Activated naive CD4-positive, alpha-beta T cell treated with anti-CD3 and anti-CD28 coated beads, Interleukin-2, amount 10 ng/mL, durations not matched to agents 7 days and 5 days (primary cell): ENCODE results near the gene PIK3CB.
"Not testable (repeated sequence)": the region's sequence is repeated elsewhere in the genome, so short reads cannot be mapped to it uniquely, and the experiment has no call there.

Source experiments
- CTCF ChIA-PET: fragments of 350-600 bp; sonication (Branson Sonifier 250); formaldehyde crosslinking; loops from one replicate; lab custom pipeline; 2021; ENCODE audit warnings: antibody characterized with exemption; lab: Charles Lee
- DNase-seq: peaks from one replicate; pipeline ENCODE4 v3.0.0-alpha.2; 2020
- H3K27ac Mint-ChIP-seq: one replicate; pipeline ENCODE4 v1.8.0; 2021; ENCODE audit warnings: mild to moderate bottlenecking, moderate library complexity, mixed read lengths
- H3K27me3 Mint-ChIP-seq: one replicate; pipeline ENCODE4 v1.8.0; 2021; ENCODE audit warnings: mild to moderate bottlenecking, mixed read lengths
- H3K36me3 Mint-ChIP-seq: one replicate; pipeline ENCODE4 v1.8.0; 2021; ENCODE audit warnings: mixed read lengths
- H3K4me1 Mint-ChIP-seq: one replicate; pipeline ENCODE4 v1.8.0; 2021; ENCODE audit warnings: mixed read lengths
- H3K4me3 Mint-ChIP-seq: one replicate; pipeline ENCODE4 v1.8.0; 2021; ENCODE audit warnings: mild to moderate bottlenecking, moderate library complexity, mixed read lengths
- H3K9me3 Mint-ChIP-seq: one replicate; pipeline ENCODE4 v1.8.0; 2021; ENCODE audit warnings: mixed read lengths

The PIK3CB gene

GRCh38 chr3:138686771-138687221, 147.9 kb downstream of the PIK3CB start:
- no peak overlapping the region for H3K27ac Mint-ChIP-seq

GRCh38 chr3:138684396-138684795, 150.3 kb downstream of the PIK3CB start:
- CTCF ChIA-PET, result no interaction called here
- Mint-ChIP-seq H3K27me3 (no peaks in the 10 kb centered on the region), H3K36me3 (no peaks in the 10 kb centered on the region), H3K4me1 (peaks cover 6% of the 10 kb centered on the region), H3K4me3 (no peak overlapping the region), H3K9me3 (no peaks in the 10 kb centered on the region), H3K27ac (no peak overlapping the region)
- DNase-seq, result no peak

More at GRCh38 chr3:138686771-138687221, 147.9 kb downstream of the PIK3CB start:
- peaks cover 6% of the 10 kb centered on the region for H3K4me1 Mint-ChIP-seq
- no peaks in the 10 kb centered on the region for H3K9me3 Mint-ChIP-seq
- no peaks in the 10 kb centered on the region for H3K36me3 Mint-ChIP-seq
- DNase-seq, result no peak
- no peaks in the 10 kb centered on the region for H3K27me3 Mint-ChIP-seq
- no peak overlapping the region for H3K4me3 Mint-ChIP-seq
- CTCF ChIA-PET, result interaction anchor here (1.4 to 4.2 kb wide), 3 partner anchors 229 to 237 kb away, joined by 3 to 45 read pairs (median 17); no protein-coding TSS in a partner anchor

DNA sequence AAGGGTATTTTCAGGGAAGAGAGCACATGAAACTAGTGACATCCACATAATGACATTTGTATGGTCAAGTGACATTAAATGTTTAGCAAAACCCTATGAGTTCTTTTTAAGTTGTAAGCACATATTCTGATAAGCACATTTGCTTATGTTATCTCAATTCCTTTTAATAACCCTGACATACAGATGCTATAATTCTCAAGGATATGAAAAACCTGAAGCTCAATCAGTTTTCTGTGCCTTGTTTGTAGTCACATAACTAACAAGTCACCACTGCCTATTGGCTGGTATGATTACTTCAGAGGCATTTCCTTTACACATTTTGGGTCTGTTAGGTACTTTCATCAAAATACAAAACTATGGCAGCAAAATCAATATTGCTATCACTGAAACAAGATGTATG, 152.1 kb downstream of the PIK3CB start:
- Mint-ChIP-seq H3K4me3 (no peak overlapping the region), H3K27me3 (no peaks in the 10 kb centered on the region), H3K27ac (no peak overlapping the region), H3K36me3 (no peaks in the 10 kb centered on the region), H3K9me3 (no peaks in the 10 kb centered on the region), H3K4me1 (peaks cover 6% of the 10 kb centered on the region)
- CTCF ChIA-PET, result interaction anchor here (0.7 to 1.1 kb wide), 2 partner anchors 233 to 240 kb away, joined by 3 to 7 read pairs; no protein-coding TSS in a partner anchor
- no peak for DNase-seq

GRCh38 chr3:138681463-138682220, 153.1 kb downstream of the PIK3CB start:
- no peak overlapping the region for H3K27ac Mint-ChIP-seq
- DNase-seq, result no peak
- H3K27me3 Mint-ChIP-seq, result no peaks in the 10 kb centered on the region
- H3K4me3 Mint-ChIP-seq, result no peak overlapping the region
- CTCF ChIA-PET, result no interaction called here
- peaks cover 1% of the 10 kb centered on the region for H3K4me1 Mint-ChIP-seq
- peaks cover 1% of the 10 kb centered on the region for H3K9me3 Mint-ChIP-seq
- peaks cover 2% of the 10 kb centered on the region for H3K36me3 Mint-ChIP-seq

DNA sequence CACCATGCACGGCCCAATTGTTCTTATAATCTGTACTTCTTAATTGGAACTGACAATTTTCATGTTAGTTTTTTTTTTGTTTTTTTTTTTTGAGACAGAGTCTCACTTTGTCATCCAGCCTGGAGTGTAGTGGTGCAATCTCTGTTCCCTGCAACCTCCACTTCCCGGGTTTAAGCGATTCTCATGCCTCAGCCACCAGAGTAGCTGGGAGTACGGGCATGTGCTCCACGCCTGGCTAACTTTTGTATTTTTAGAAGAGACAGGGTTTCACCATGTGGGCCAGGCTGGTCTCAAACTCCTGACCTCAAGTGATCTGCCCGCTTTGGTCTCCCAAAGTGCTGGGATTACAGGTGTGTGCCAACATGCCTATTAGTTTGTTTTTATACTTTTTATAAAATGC, 153.8 kb downstream of the PIK3CB start:
- H3K4me1 Mint-ChIP-seq, H3K9me3 Mint-ChIP-seq, H3K27ac Mint-ChIP-seq, CTCF ChIA-PET, H3K36me3 Mint-ChIP-seq, H3K27me3 Mint-ChIP-seq, H3K4me3 Mint-ChIP-seq, DNase-seq: not testable (repeated sequence)

GRCh38 chr3:138678874-138679392, 155.8 kb downstream of the PIK3CB start:
- Mint-ChIP-seq H3K36me3 (peaks cover 20% of the 10 kb centered on the region), H3K4me3 (no peak overlapping the region), H3K27me3 (no peaks in the 10 kb centered on the region), H3K4me1 (no peaks in the 10 kb centered on the region), H3K27ac (no peak overlapping the region), H3K9me3 (peaks cover 14% of the 10 kb centered on the region)
- no peak for DNase-seq
- CTCF ChIA-PET, result interaction anchor here (0.7 to 2.2 kb wide), 2 partner anchors 70 to 245 kb away, joined by 3 to 7 read pairs; partner anchors contain the start of gene FAIM

- no peak overlapping the region for H3K27ac Mint-ChIP-seq
- no peak overlapping the region for H3K4me3 Mint-ChIP-seq
- H3K36me3 Mint-ChIP-seq, result peaks cover 27% of the 10 kb centered on the region
- H3K4me1 Mint-ChIP-seq, result no peaks in the 10 kb centered on the region
- H3K27me3 Mint-ChIP-seq, result no peaks in the 10 kb centered on the region
- peaks cover 14% of the 10 kb centered on the region for H3K9me3 Mint-ChIP-seq
- no peak for DNase-seq
- CTCF ChIA-PET, result interaction anchor here (2.2 kb wide), 1 partner anchor 245 kb away, joined by 7 read pairs; no protein-coding TSS in a partner anchor
These were observed 156.6 kb downstream of the PIK3CB start for GRCh38 chr3:138678086-138678485.

GRCh38 chr3:138675393-138675792, 159.3 kb downstream of the PIK3CB start:
- Mint-ChIP-seq H3K4me1 (no peaks in the 10 kb centered on the region), H3K27me3 (no peaks in the 10 kb centered on the region), H3K27ac (no peak overlapping the region), H3K9me3 (peaks cover 14% of the 10 kb centered on the region), H3K4me3 (no peak overlapping the region), H3K36me3 (peaks cover 31% of the 10 kb centered on the region)
- no peak for DNase-seq
- CTCF ChIA-PET, result no interaction called here

GRCh38 chr3:138673641-138674530, 160.8 kb downstream of the PIK3CB start:
- no peaks in the 10 kb centered on the region for H3K4me1 Mint-ChIP-seq
- CTCF ChIA-PET, result no interaction called here
- H3K27ac Mint-ChIP-seq, result no peak overlapping the region
- peaks cover 14% of the 10 kb centered on the region for H3K9me3 Mint-ChIP-seq
- H3K4me3 Mint-ChIP-seq, result no peak overlapping the region
- H3K36me3 Mint-ChIP-seq, result peaks cover 32% of the 10 kb centered on the region
- no peak for DNase-seq
- no peaks in the 10 kb centered on the region for H3K27me3 Mint-ChIP-seq

- CTCF ChIA-PET, result interaction anchor here (1.0 kb wide), 1 partner anchor 245 kb away, joined by 3 read pairs; no protein-coding TSS in a partner anchor
- Mint-ChIP-seq H3K36me3 (peaks cover 26% of the 10 kb centered on the region), H3K27me3 (no peaks in the 10 kb centered on the region), H3K4me1 (no peaks in the 10 kb centered on the region), H3K27ac (no peak overlapping the region), H3K4me3 (no peak overlapping the region), H3K9me3 (peaks cover 7% of the 10 kb centered on the region)
- DNase-seq, result no peak
These were observed 164.3 kb downstream of the PIK3CB start for GRCh38 chr3:138670407-138670806.

- CTCF ChIA-PET, result no interaction called here
- H3K4me3 Mint-ChIP-seq, result no peak overlapping the region
- H3K27ac Mint-ChIP-seq, result no peak overlapping the region
- no peaks in the 10 kb centered on the region for H3K27me3 Mint-ChIP-seq
- H3K4me1 Mint-ChIP-seq, result no peaks in the 10 kb centered on the region
- H3K9me3 Mint-ChIP-seq, result no peaks in the 10 kb centered on the region
- DNase-seq, result no peak
- peaks cover 20% of the 10 kb centered on the region for H3K36me3 Mint-ChIP-seq
These were observed 166.6 kb downstream of the PIK3CB start for GRCh38 chr3:138668107-138668506.

DNA sequence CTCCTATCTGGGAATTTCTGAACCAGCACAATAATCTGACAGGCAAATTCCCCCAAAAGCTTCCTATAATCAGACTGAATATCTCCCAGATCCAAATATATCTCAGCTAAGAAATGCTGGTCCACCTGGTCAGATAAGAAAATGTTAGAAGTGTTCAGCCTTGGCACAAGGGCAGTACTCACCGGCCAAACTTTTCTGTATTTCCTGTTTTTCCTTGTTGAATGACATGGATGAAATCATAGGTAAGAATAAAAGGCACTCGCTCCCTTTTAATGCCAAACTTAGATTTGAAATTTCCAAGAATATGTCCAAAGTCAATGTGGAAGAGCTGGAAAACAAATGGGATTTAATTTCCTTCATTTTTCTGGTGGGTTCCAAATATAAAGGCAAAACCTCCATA, 177.2 kb downstream of the PIK3CB start:
- no peak overlapping the region for H3K4me3 Mint-ChIP-seq
- CTCF ChIA-PET, result no interaction called here
- DNase-seq, result no peak
- no peaks in the 10 kb centered on the region for H3K27me3 Mint-ChIP-seq
- H3K4me1 Mint-ChIP-seq, result no peaks in the 10 kb centered on the region
- H3K9me3 Mint-ChIP-seq, result no peaks in the 10 kb centered on the region
- H3K36me3 Mint-ChIP-seq, result peaks cover 22% of the 10 kb centered on the region
- H3K27ac Mint-ChIP-seq, result no peak overlapping the region

GRCh38 chr3:138653567-138653966, 181.2 kb downstream of the PIK3CB start:
- Mint-ChIP-seq H3K27me3 (no peaks in the 10 kb centered on the region), H3K36me3 (peaks cover 37% of the 10 kb centered on the region), H3K4me3 (no peak overlapping the region), H3K27ac (no peak overlapping the region), H3K9me3 (peaks cover 8% of the 10 kb centered on the region), H3K4me1 (no peaks in the 10 kb centered on the region)
- CTCF ChIA-PET, result no interaction called here
- no peak for DNase-seq

GRCh38 chr3:138649134-138649533, 185.6 kb downstream of the PIK3CB start:
- no peaks in the 10 kb centered on the region for H3K27me3 Mint-ChIP-seq
- CTCF ChIA-PET, result no interaction called here
- H3K9me3 Mint-ChIP-seq, result peaks cover 39% of the 10 kb centered on the region
- H3K27ac Mint-ChIP-seq, result no peak overlapping the region
- H3K4me3 Mint-ChIP-seq, result no peak overlapping the region
- H3K36me3 Mint-ChIP-seq, result peaks cover 38% of the 10 kb centered on the region
- no peak for DNase-seq
- no peaks in the 10 kb centered on the region for H3K4me1 Mint-ChIP-seq
